ENCODE data around the gene SPSB1.

SPSB1 gene

DNA sequence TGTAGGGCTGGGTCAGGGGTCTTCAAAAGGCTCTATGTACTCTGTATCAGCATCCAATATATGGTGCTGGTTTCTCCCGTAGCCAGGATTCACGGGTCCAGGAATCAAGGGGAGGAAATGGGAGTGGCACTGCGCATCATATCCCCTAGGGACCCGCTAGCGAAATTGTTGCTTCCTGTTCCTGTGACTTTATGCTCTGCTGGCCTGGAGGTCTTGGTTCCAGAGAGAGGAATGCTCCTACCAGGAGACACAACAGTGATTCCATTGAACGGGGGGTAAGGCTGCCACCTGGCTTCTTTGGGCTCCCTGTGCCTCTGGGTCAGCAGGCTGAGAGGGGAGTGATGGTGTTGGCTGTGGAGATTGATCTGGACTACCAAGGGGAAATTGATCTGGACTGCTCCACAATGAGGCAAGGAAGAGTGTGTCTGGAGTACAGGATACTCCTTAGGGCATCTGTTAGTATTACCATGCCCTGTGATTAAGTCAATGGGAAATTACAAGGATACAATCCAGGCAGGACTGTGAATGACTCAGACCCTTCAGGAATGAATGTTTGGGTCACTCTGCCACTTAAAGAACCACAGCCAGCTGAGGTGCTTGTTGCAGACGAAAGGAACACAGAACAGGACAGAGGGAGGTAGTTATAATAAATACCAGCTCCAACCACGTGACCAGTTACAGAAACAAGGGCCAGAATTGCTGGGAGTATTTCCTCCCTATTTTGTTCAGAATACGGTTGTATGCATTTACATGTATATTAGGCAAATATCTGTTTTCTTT, 10.2 kb downstream of the SPSB1 start:
- no peak for DNase-seq

DNA sequence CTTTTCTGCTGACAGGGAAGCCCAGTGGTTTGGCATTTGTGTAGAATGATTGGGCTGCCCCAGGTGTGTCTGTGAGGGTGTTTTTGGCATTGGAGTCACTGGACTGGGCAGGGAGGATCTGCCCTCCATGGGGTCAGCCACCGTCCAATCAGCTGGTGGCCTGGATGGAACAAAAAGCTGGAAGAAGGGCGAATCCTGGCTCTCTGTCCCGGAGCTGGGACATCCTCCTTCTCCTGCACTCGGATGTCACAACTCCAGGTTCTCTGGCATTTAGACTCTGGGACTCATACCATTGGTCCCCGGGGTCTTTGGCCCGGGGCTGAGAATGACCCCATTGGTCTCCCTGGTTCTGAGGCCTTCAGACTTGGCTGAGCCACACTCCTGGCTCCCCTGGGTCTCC, 11.2 kb downstream of the SPSB1 start:
- no peak for DNase-seq

DNA sequence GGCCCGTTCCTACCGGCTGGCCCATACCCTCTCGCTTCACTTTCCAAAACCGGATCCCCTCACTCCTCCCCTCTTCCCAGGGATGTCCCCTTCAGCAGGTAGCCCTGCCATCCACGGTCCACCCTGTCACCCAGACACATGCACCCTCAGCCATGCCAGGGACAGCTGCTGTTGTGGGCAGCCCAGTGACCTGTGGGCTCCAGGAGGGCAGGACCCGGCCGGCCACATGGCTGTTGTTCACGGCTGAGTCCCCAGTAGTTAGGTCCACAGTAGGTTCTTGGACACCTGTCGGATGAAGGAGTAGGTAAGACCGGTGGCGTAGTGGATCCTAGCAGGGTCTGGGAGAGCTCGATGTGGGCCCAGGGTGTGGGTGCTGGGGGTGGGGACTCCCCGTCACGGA, 12.5 kb downstream of the SPSB1 start:
- no peak for DNase-seq

DNA sequence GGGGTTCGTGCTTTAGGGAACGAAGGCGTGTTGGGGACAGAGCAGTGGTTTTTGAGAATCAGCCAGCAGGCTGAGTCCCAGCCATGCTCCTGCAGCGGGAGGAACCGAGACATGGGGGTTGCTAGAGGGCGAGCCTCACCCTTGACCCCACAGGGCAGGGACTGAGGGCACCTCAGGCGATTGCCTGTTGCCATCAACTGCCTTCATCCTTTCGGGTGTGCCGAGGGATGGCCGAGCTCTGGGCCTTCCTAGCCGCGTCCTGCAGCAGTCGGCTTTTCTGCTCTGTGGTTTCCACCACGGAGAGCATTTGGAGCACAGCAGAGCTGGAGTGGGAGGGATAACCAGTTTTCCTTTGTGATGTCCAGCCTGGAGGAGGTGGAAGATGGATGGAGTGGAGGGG, 13.3 kb downstream of the SPSB1 start:
- no peak for DNase-seq

DNA sequence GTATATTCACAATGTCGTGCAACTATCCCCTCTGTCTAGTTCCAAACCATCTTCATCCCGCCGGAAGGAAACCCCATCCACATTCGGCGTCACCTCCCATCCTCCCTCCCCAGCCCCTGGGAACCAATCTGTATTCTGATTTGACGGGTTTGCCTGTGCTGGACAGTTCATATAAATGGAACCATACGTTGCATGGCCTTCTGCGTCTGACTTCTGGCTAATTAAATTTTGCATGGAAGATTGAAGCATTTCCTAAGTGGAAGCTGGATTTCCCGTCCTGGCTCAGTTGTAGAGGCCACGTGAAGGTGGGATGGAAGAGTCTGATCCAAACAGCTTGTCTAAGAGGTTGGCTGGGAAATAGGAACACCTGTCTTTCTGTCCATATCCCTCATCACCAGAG, 14.6 kb downstream of the SPSB1 start:
- DNase-seq: no peak

DNA sequence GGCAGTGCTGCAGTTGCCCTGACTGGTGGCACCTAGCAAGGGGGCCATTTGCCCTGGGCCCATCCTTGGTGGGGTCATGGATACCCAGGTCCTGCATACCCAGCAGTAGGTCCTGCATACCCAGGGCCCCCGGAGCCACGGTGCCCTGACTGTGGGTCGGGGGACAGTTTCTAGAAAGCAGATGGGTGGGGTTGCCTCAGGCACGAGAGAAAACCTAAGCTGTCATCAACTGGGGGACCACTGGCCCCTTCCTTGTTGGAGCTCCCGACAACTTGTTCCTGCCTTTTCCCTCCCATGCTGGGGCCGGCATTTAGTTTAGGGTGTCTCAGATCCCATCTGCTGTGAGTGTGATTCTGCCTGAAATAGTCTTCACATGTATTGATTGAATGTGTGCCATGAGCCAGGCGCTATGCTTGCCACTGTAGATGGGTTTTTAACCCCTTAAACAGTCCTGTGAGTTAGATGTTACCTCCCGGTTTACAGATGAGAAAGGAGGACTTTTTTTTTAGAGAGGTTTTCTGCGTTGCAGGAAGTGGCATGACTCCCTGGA, 15.6 kb downstream of the SPSB1 start:
- DNase-seq: no peak

DNA sequence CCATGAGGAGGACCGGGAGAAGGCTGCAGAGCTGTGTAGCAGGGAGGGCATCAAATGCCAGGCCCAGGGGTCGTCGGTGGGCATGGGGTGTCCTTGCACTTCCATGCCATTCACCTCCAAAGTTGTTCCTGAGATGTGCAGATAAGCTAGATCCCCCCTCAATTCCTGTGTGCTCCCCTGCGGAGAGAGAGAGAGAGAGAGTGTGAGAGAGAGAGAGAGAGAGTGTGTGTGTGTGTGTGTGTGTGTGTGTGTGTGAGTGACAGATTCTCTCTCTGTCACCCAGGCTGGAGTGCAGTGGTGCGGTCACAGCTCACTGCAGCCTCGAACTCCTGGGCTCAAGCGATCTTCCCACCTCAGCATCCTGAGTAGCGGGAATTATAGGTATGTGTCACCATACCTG, 16.4 kb downstream of the SPSB1 start:
- no peak for DNase-seq

DNA sequence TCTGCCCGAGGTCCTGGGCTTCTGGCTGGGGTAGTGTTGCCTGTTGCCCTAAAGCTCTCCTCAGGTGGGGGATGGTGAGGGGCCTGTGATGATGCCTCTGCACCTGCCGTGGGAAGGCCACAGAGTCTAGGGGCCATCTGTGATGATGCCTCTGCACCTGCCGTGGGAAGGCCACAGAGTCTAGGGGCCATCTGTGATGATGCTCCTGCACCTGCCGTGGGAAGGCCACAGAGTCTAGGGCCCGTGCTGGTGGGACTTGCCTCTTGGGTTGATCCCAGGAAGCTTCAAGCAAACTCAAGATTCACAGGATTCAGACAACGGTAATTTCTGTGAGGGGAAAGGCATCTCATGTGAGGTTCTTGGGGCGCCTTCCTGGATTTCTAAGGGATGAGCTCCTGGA, 17.3 kb downstream of the SPSB1 start:
- DNase-seq: no peak

DNA sequence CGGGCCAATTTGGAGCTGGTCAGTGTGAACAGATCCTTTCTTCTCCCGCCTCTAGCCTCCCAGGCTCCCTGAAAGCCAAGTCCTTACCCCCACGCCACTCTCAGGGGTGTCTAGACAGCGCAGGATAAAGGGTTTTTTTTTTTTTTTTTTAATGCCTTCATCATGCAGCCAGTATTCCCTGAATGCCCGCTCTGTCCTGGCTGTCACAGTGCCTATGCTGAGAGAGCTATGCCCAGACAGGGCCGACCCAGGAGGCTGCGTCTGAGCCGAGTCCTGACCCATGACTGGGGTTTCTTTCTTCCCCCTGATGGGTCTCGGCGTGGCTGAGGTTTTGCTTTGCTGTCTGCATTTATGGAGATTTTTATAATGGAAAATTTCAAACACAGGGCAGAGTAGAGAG, 18.3 kb downstream of the SPSB1 start:
- no peak for DNase-seq

DNA sequence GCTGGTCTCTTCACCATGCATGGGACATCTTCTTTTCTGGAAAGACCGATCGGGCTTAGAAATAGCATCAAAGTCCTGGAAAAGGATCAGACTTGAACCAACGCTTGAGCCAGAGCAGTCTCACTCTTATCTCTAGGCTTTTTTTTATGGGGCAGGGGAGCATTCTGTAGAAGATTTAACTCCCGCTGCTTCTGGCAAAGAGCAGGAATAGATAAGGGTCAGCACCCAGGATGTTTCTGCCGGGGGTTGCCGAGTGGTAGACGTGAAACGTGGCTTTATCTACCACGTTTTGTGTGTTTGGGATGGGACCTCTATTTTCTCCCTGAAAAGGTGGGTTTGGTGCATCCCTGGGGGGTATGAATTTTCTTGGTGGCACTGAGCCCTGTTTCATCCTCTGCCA, 18.8 kb downstream of the SPSB1 start:
- DNase-seq: no peak

DNA sequence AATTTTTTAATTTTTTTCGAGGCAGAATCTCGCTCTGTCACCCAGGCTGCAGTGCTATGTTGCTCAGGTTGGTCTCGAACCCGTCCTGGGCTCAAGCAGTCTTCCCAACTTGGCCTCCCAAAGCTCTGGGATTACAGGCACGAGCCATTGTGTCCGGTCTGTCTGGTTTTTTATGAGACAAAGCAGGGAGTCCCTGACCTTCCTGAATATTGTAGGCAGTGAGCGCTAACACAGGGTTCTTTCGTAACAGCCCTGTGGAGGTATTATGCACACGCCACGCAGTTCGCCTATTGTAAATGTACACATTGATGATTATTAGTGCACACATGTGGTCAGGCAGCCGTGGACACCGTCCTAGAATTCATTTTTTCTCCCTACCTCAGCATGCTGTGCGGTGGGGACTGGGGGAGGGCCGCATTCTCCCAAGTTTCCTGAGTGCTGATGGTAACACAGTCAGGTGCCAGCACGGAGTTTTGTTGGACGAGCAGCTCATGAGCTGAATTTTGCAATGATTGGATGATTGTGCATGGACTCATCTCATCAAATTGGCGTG, 19.6 kb downstream of the SPSB1 start:
- no peak for DNase-seq

DNA sequence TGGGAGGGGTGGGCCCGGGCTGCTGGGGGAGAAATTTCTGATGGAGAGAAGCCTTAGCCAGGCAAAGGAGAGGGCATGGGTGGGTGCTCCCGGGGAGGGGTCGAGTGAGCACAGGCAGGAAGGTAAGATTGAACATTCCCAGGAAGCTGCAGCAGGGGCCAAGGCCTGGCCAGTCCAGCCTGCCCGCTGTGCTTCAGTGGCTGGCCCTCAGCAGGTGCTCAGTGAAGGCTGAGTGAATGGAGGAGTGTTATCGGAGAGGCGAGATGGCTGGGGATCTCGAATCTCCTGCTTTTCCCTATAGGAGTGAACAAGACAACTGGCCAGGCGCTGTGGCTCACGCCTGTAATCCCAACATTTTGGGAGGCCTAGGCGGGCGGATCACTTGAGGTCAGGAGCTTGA, 20.9 kb downstream of the SPSB1 start:
- DNase-seq: no peak

DNA sequence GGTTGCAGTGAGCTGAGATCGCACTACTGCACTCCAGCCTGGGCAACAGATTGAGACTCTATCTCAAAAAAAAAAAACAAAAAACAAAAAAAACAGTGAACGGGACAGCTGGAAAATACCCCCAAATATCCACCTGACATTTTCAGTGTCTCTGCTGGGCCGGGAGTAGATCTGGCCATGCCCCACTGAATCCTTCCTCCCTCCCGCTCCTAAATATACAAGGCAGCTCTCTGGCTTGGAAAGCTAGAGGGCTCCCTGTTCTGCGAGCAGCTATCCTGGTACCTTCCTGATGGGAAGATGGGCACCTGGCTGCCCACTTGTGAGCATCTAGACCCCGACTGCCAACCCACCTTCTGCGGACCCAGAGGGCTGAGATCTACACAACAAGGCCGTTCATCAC, 21.4 kb downstream of the SPSB1 start:
- no peak for DNase-seq

DNA sequence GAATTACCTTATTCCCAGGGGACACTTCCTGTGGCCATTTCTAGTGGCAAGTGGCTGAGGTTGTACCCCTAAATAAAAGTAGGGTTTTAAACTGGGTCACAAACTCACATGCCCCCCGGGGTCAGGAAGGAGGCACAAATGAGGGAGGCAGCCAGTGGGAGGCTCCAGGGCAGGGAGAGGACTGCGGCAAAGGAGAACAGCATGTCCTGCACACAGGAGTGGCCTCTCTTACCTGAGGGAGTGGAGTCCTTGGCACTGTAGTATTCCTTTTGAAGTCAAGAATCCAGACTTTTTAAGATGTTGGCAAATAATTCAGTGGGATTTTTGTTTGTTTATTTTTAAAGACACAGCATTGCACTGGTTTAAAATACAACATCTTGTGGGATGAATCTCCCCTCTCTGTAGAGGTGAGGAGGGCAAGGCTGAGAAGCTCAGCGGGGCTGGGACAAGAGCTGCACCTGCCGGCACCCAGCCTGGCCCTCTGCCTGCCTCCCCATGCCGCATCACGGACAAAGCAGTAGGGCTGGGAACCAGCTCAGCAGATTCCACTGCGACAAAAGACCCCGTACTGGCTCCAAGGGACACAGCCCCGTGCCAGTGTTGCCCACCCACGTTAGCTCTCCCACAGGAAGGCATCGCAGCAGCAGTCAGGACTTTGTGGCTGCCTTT, 22.2 kb downstream of the SPSB1 start:
- DNase-seq: no peak

DNA sequence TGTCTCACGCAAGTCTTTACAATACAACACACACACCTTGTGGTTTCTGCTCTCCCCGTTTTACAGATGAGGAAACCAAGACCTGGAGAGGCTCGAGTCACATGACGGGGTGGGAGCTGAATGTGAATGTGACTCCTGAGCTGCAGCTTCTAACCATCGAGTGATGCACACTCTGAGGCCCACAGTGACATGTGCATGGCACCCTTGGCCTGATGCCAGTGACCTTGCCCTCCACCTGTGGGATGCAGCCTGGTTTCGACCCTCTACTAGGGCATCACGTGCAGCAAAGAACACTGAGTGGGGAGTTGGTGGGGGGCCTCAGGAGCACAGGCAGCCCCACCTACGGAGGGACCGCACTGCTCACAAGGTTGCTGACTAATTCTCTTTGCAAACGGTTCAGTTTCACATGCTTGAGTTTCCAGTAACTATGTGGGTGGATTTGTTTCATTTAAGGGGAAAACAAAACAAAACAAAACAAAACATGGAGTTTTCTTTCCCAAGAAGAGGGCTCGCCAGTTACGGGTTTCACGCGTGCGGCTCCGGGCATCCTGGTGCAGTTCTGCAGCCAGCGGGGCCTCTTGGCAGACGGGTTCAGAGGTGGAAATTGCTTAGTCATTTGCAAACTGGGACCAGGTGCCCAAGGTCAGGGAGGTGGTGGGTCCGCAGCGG, 22.9 kb downstream of the SPSB1 start:
- DNase-seq: no peak

DNA sequence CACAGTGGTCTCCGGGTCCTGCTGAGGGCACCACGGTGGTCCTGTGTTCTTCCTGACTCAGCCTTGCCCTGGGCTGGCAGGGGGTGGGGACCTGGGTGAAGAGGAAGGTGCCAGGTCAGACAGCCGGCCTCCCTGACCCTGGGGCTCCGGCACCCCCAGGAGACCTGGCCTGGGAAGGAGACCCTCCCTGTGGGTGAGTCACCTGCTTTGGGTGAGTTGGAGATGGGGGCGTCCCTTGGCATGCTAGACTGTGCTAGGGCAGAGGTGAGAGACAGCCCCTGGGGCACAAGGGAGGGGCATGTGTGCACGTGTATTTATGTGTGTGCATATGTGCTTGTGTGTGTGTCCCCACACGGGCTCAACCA, 23.4 kb downstream of the SPSB1 start:
- DNase-seq: no peak

DNA sequence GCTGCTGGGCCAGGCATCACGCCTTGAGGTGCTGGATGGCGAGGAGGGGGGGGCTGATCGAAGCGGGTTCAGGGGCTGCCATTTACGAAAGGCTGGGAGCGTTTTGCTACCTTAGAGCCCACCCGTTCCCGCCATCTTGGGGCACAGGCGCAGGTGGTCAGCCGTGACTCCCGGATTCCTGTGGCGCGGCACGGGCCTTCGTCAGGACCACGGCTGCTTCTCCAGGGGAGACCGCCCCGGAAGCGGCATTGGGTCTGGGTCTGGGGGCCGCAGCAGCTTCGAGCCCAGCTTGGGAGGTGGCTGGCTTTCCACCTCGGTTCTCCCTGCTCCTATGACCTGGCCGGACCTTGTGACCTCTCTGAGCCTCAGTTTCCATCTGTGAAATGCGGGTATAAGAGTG, 23.8 kb downstream of the SPSB1 start:
- no peak for DNase-seq

DNA sequence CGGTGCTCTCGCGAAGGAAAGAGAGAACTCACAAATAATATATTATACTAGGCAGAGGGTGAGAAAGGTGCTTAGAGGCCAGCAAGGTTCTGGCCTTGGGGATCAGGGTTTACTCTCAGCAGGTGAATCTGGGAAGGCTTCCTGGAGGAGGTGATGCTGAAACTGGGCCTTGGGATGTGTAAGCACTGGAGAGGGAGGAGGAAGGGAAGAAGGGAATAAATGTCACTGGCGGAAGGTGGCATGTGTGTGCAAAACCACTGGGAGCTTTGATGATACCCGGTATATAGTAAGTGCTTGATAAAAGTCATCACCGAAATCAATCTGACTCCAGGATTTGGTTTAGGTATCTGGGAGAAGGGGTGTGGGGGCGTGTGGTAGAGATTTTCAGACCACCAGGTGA, 24.4 kb downstream of the SPSB1 start:
- DNase-seq: no peak

DNA sequence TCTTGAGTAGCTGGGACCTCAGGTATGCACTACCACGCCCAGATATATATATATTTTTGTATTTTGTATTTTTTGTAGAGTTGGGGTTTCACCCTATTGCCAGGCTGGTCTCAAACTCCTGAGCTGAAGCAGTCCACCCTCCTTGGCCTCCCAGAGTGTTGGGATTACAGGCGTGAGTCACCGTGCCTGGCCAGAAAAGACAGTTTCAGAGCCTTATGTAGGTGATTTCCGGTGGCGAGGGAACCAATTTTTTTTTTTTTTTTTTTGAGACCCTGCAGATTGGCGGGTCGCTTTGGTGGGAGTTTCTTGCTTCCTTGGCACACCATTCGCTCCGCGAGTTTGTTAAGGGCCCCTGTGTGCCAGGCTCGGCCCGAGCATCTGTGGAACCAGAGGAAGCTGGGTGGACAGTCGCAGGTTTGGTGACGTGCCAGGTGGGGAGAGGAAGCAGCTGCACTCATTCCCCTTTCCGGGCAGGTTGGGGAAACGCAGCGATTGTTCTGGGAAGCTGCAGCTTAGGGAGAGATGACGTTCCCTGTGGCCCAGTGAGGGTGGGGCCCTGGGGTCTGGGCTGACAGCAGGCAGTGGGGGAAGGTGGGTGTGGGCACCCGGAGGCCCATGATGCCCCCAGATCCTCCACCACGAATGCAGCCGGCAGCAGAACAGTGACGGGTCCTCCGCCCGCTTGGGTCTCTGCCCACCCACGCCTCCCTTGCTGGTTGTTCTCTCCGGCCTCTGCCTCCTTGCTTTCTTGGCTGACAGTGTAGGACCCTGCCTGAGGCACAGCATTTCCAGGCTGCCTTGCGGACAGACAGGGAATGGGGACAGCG, 25.1 kb downstream of the SPSB1 start:
- peak; percentile 77 for DNase-seq

DNA sequence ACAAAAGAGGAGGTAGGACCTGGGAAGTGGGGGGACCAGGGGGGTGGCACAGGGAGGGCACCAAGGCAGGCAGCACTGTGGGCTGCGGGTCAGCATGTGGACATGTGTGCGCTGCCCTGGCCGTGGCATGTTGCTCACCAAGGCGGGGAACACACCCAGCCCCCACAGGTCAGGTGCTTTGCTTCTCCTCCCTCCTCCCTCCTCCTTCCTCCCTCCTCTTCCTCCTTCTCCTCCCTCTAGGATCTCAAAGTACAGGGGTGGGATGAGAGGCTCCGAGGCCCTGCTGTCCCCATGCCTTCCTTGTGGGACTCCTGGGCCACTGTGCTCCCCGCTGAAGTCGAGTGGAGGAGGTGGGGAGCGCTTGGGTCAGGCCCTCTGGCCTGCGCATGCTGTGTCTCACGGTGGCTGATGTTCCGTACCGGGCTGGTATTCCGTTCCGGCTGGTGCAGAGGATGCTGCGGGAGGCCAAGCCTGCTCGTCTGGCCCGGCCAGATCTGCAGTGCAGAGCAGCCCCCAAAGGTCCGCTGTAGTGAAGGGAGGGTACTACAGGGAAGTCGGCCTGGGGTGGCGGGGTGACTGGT, 26.6 kb downstream of the SPSB1 start:
- DNase-seq: no peak

DNA sequence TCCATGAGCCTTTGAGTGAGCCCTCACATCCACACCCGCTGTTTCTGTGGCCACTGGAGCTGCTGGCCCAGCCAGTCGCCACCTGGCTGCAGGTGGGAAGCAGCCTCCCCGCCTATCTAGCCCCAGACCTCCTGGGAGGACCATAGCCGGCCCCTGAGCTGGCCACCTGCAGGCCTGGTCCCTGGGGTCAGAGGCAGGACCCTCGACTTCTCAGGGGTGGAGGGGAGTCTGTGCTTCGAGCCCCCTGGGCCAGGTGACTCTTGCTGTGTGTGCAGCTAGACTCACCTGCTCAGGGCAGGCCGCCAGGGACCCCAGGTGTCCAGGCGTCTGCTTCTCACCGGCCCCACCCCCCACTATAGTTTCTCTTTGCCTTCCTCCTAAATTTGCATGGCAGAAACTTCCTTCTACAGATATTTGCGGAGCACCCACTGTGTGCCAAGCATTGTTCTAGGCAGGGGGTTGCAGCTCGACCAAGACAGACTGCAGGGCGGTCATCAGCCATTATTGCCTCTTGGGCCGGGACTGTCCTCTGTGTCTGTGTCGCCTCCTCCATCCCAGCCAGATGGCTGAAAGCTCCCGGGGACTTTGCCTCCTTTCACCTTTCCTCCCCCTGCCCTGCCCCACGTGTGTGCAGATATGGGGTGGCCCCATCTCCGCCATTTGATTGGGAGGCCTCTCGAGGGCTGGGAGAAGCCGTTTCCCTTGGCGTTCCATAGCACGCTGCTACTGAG, 27.3 kb downstream of the SPSB1 start:
- no peak for DNase-seq
